HG02884 (cell line): ENCODE results near the gene RAVER2.
A peak's percentile ranks its signal among the peaks of the same experiment; 100 is the strongest.

Experiments used
- ATAC-seq: cut with Tn5 transposase; IDR thresholded peaks from one replicate; pipeline ENCODE4 v1.9.1; 2021; ENCODE audit warnings: mild to moderate bottlenecking, moderate library complexity; ENCODE audit not compliant: unreplicated experiment

RAVER2 gene

GRCh38 chr1:64845831-64846425, 101.1 kb downstream of the RAVER2 start:
- no peak for ATAC-seq

- ATAC-seq: no peak
Observed at GRCh38 chr1:64846573-64847430, 101.9 kb downstream of the RAVER2 start.

- ATAC-seq: no peak
Observed at GRCh38 chr1:64847666-64848065, 102.8 kb downstream of the RAVER2 start.

GRCh38 chr1:64848136-64848535, 103.3 kb downstream of the RAVER2 start:
- ATAC-seq: no peak

GRCh38 chr1:64848803-64849202, 103.9 kb downstream of the RAVER2 start:
- ATAC-seq: no peak

- ATAC-seq: no peak
Observed at GRCh38 chr1:64849942-64850341, 105.1 kb downstream of the RAVER2 start.

- ATAC-seq: no peak
Observed at GRCh38 chr1:64850846-64851245, 106.0 kb downstream of the RAVER2 start.

- no peak for ATAC-seq
Observed at GRCh38 chr1:64851664-64852063, 106.8 kb downstream of the RAVER2 start.

GRCh38 chr1:64854674-64855073, 109.8 kb downstream of the RAVER2 start:
- no peak for ATAC-seq

- no peak for ATAC-seq
Observed at GRCh38 chr1:64855557-64855956, 110.7 kb downstream of the RAVER2 start.

- ATAC-seq: no peak
Observed at GRCh38 chr1:64856553-64856952, 111.7 kb downstream of the RAVER2 start.

- no peak for ATAC-seq
Observed at GRCh38 chr1:64857347-64857746, 112.5 kb downstream of the RAVER2 start.

GRCh38 chr1:64861611-64862010, 116.7 kb downstream of the RAVER2 start:
- ATAC-seq: no peak

GRCh38 chr1:64864018-64864940, 119.4 kb downstream of the RAVER2 start:
- peak; percentile 99 for ATAC-seq

- ATAC-seq: no peak
Observed at GRCh38 chr1:64865105-64865757, 120.4 kb downstream of the RAVER2 start.

GRCh38 chr1:64866689-64867088, 121.8 kb downstream of the RAVER2 start:
- no peak for ATAC-seq

- no peak for ATAC-seq
Observed at GRCh38 chr1:64867266-64867665, 122.4 kb downstream of the RAVER2 start.

GRCh38 chr1:64871256-64871655, 126.4 kb downstream of the RAVER2 start:
- ATAC-seq: no peak

GRCh38 chr1:64872067-64872466, 127.2 kb downstream of the RAVER2 start:
- no peak for ATAC-seq

GRCh38 chr1:64873576-64873975, 128.7 kb downstream of the RAVER2 start:
- ATAC-seq: no peak

GRCh38 chr1:64874666-64875065, 129.8 kb downstream of the RAVER2 start:
- no peak for ATAC-seq
